K562 (cell line): ENCODE results near the gene KIFC3. TPM values are rescaled to one million over a fixed set of nuclear protein-coding genes. Genes with fewer than 3 reads are reported as not detected.

Source experiments
- ATF2 ChIP-seq: sonication (generic); formaldehyde crosslinking; IDR thresholded peaks from 2 replicates; pipeline ENCODE4 v1.8.1; 2022; ENCODE audit warnings: missing genetic modification reagents
- CBFB ChIP-seq: sonication (generic); formaldehyde crosslinking; IDR thresholded peaks from 2 replicates; pipeline ENCODE4 v1.4.0; 2020; ENCODE audit warnings: mild to moderate bottlenecking, missing genetic modification reagents
- EZH2 ChIP-seq: IDR thresholded peaks from 2 replicates; pipeline ENCODE4 v1.6.1; 2012; ENCODE audit warnings: low read depth, mild to moderate bottlenecking, inconsistent platforms, low read length, borderline replicate concordance
- FOXP1 ChIP-seq: sonication (generic); formaldehyde crosslinking; IDR thresholded peaks from 2 replicates; pipeline ENCODE4 v1.8.0; 2022; ENCODE audit warnings: mild to moderate bottlenecking, missing genetic modification reagents
- GABPA ChIP-seq: fragments of 200-800 bp; sonication (Bioruptor generic); conservative IDR thresholded peaks from 2 replicates; pipeline ENCODE4 v1.6.1; 2016; ENCODE audit warnings: low read depth, missing genetic modification characterization, missing compliant biosample characterization
- JUN ChIP-seq, 2 experiments: sonication (generic) in 1 of 2; formaldehyde crosslinking in 1 of 2; IDR thresholded peaks; 2 replicates each; pipeline versions ENCODE4 v1.6.1 to v1.8.0; 2012 to 2022; ENCODE audit warnings: borderline replicate concordance in 2 of 2, mild to moderate bottlenecking in 2 of 2, improper control_type of control experiment in 1 of 2, low read depth in 1 of 2, low read length in 1 of 2, missing genetic modification reagents in 1 of 2
- KLF1 ChIP-seq: fragments of 450-650 bp; IDR thresholded peaks from 2 replicates; pipeline ENCODE4 v1.6.1; 2016; ENCODE audit warnings: missing genetic modification characterization, missing compliant biosample characterization
- MYNN ChIP-seq, 2 experiments: sonication (generic); formaldehyde crosslinking in 1 of 2; IDR thresholded peaks; 2 replicates each; pipeline versions ENCODE4 v1.5.0 to v1.6.1; 2016 to 2020; ENCODE audit warnings: antibody characterized with exemption in 1 of 2, missing genetic modification reagents in 1 of 2
- NBN ChIP-seq: fragments of 450-650 bp; IDR thresholded peaks from 2 replicates; pipeline ENCODE4 v1.6.1; 2016; ENCODE audit warnings: low read depth, mild to moderate bottlenecking
- NEUROD1 ChIP-seq: fragments of 150-350 bp; IDR thresholded peaks from 2 replicates; pipeline ENCODE4 v1.6.1; 2014; ENCODE audit warnings: borderline replicate concordance, low read length, low read depth; ENCODE audit not compliant: partially characterized antibody
- NKRF ChIP-seq: fragments of 450-650 bp; IDR thresholded peaks from 2 replicates; pipeline ENCODE4 v1.6.1; 2016; ENCODE audit warnings: borderline replicate concordance
- PRPF4 ChIP-seq: fragments of 200-400 bp; formaldehyde crosslinking; IDR thresholded peaks from one replicate; pipeline ENCODE4 v1.6.1; 2017; ENCODE audit warnings: low read length, low read depth, mild to moderate bottlenecking; ENCODE audit not compliant: insufficient read depth, poor library complexity, severe bottlenecking
- RFX5 ChIP-seq: IDR thresholded peaks from 2 replicates; pipeline ENCODE4 v1.6.1; 2011; ENCODE audit warnings: low read depth, mild to moderate bottlenecking, improper control_type of control experiment, low read length
- SRSF1 ChIP-seq: fragments of 200-400 bp; formaldehyde crosslinking; IDR thresholded peaks from 2 replicates; pipeline ENCODE4 v1.6.1; 2017; ENCODE audit warnings: mild to moderate bottlenecking, low read depth, low read length, moderate library complexity
- ZBTB1 ChIP-seq: sonication (generic); formaldehyde crosslinking; IDR thresholded peaks from 2 replicates; pipeline ENCODE4 v1.8.1; 2023; ENCODE audit warnings: missing genetic modification reagents, low read depth, mild to moderate bottlenecking, borderline replicate concordance
- ZFX ChIP-seq: sonication (generic); formaldehyde crosslinking; IDR thresholded peaks from 2 replicates; pipeline ENCODE4 v1.8.0; 2022; ENCODE audit warnings: mild to moderate bottlenecking, missing genetic modification reagents, moderate library complexity
- ZNF224 ChIP-seq: sonication (generic); formaldehyde crosslinking; IDR thresholded peaks from 2 replicates; pipeline ENCODE4 v1.8.0; 2022; ENCODE audit warnings: mild to moderate bottlenecking, missing genetic modification reagents
- ZNF431 ChIP-seq: sonication (generic); formaldehyde crosslinking; IDR thresholded peaks from 2 replicates; pipeline ENCODE4 v1.8.0; 2022; ENCODE audit warnings: mild to moderate bottlenecking, missing genetic modification reagents
- ZNF561 ChIP-seq: fragments of 450-650 bp; formaldehyde crosslinking; conservative IDR thresholded peaks from 2 replicates; pipeline ENCODE4 v1.4.0; 2020; ENCODE audit warnings: mild to moderate bottlenecking, moderate library complexity
- ZNF644 ChIP-seq: fragments of 200-800 bp; sonication (Bioruptor generic); IDR thresholded peaks from 2 replicates; pipeline ENCODE4 v1.6.1; 2016; ENCODE audit warnings: low read depth, missing genetic modification characterization, missing compliant biosample characterization
- polyA plus RNA-seq, 8 experiments: library from polyadenylated mRNA; depleted of rRNA in 4 of 8; stranded (reverse) in 5 of 8; unstranded in 3 of 8; fragments of >200 nt; fragmentation: Nextera tagmentation in 2 of 8; fragmentation: Illumina TruSeq in 1 of 8; extraction: Ambion mirVana in 2 of 8; extraction: Trizol in 1 of 8; gene quantifications; 2 replicates each; pipeline versions ENCODE4 v1.2.1 to v1.2.3, GENCODE V29; 2011 to 2014; ENCODE audit warnings: inconsistent platforms in 1 of 8, missing spikeins in 1 of 8
- total RNA-seq, 7 experiments: library from RNA; depleted of rRNA in 6 of 7; stranded (reverse); fragments of >200 nt in 6 of 7; fragmentation: Illumina TruSeq in 2 of 7; extraction: Trizol in 2 of 7; gene quantifications; 2 replicates each; pipeline versions ENCODE4 v1.2.1 to v1.2.3, GENCODE V29; 2011 to 2021; ENCODE audit warnings: low replicate concordance in 1 of 7
- TF ChIP-seq, protein P1 (sequence below): sonication (generic); formaldehyde crosslinking; IDR thresholded peaks from 2 replicates; pipeline ENCODE4 v1.8.1; 2023; ENCODE audit warnings: mild to moderate bottlenecking, missing genetic modification reagents

Gene KIFC3
- total and polyA plus RNA-seq, 9 of the 15 experiments (the other 6 are each of a cell fraction or from before 2014, with no cell fraction given), result 0.23 to 105 (median 26.2) TPM

DNA sequence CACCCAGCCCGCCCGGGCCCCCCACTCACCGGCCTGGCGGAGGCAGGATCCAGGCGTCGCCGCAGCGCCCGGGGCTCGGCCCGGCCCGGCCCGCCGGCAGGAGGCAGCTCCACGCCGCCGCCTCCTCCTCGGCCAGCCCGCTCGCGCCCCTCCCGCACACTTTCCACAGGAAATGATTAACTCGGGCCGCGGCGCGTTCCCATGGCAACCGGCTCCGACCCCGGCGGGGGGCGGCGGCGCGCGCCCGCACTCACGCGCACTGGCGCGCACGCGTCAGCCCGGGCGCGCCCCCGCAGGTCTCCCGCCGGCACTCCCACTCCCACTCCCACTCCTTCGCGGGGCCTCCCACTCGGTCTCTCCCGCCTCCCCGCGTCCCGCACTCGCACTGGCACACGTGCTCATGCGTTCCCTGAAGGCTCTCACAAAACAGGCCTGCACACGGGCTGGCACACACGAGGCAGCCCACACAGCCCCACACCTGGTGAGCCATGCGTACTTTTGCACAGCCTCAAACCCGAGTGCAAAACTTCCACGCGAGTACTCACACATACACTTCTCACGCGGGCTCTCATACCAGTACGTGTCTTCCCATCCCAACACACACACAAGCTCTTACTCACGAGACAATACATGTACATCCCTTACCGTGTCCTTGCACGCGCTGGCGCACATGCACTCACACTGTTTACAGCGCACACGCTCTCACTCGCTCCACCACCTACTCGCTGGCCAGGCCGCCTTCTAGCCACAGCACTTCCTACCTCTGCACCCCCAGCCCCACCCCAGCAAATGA lies at the start of gene KIFC3 (continued):
- TF ChIP-seq NKRF, result peak; percentile 89
- TF ChIP-seq KLF1 (tag), result no peak
- 0 out of 2 replicates have a peak, but pooled peaks have one; percentile 55 for TF ChIP-seq MYNN (IDR thresholded peaks at IDR 0.05)
- TF ChIP-seq MYNN (CRISPR knock-in tag; IDR thresholded peaks at IDR 0.05), result no peak
- TF ChIP-seq ZNF644 (tag), result peak; percentile 90
- TF ChIP-seq ATF2 (CRISPR knock-in tag), result no peak
- TF ChIP-seq, protein P1, sequence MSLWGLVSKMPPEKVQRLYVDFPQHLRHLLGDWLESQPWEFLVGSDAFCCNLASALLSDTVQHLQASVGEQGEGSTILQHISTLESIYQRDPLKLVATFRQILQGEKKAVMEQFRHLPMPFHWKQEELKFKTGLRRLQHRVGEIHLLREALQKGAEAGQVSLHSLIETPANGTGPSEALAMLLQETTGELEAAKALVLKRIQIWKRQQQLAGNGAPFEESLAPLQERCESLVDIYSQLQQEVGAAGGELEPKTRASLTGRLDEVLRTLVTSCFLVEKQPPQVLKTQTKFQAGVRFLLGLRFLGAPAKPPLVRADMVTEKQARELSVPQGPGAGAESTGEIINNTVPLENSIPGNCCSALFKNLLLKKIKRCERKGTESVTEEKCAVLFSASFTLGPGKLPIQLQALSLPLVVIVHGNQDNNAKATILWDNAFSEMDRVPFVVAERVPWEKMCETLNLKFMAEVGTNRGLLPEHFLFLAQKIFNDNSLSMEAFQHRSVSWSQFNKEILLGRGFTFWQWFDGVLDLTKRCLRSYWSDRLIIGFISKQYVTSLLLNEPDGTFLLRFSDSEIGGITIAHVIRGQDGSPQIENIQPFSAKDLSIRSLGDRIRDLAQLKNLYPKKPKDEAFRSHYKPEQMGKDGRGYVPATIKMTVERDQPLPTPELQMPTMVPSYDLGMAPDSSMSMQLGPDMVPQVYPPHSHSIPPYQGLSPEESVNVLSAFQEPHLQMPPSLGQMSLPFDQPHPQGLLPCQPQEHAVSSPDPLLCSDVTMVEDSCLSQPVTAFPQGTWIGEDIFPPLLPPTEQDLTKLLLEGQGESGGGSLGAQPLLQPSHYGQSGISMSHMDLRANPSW (CRISPR knock-in tag), result no peak
- no peak for TF ChIP-seq SRSF1
- TF ChIP-seq RFX5, result no peak
- no peak for TF ChIP-seq NEUROD1
- TF ChIP-seq FOXP1 (CRISPR knock-in tag), result peak; percentile 86
- peak; percentile 78 for TF ChIP-seq CBFB (CRISPR knock-in tag)
- no peak for TF ChIP-seq EZH2
- 0 out of 2 replicates have a peak, but pooled peaks have one; percentile 24 for TF ChIP-seq NBN
- TF ChIP-seq JUN (IDR thresholded peaks at IDR 0.05; ENCODE audit: borderline replicate concordance, low read depth, low read length), result no peak
- 0 out of 2 replicates have a peak, but pooled peaks have one; percentile 74 for TF ChIP-seq JUN (CRISPR knock-in tag; IDR thresholded peaks at IDR 0.05; ENCODE audit: borderline replicate concordance)
- peak; percentile 65 for TF ChIP-seq ZFX (CRISPR knock-in tag)
- TF ChIP-seq ZNF561, result no peak
- peak; percentile 23; the same call in 1 of the 2 replicates for TF ChIP-seq ZBTB1
- 0 out of 2 replicates have a peak, but pooled peaks have one; percentile 28 for TF ChIP-seq ZNF224 (CRISPR knock-in tag)
- TF ChIP-seq PRPF4, result no peak
- peak; percentile 73 for TF ChIP-seq ZNF431 (CRISPR knock-in tag)
- peak; percentile 81 for TF ChIP-seq GABPA
